GM18511 (cell line): ENCODE results near the gene ADPRS.

Source experiments
- ATAC-seq: cut with Tn5 transposase; IDR thresholded peaks from one replicate; pipeline ENCODE4 v1.9.1; 2021; ENCODE audit warnings: mild to moderate bottlenecking, moderate library complexity; ENCODE audit not compliant: unreplicated experiment

ADPRS gene, protein sequence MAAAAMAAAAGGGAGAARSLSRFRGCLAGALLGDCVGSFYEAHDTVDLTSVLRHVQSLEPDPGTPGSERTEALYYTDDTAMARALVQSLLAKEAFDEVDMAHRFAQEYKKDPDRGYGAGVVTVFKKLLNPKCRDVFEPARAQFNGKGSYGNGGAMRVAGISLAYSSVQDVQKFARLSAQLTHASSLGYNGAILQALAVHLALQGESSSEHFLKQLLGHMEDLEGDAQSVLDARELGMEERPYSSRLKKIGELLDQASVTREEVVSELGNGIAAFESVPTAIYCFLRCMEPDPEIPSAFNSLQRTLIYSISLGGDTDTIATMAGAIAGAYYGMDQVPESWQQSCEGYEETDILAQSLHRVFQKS

DNA sequence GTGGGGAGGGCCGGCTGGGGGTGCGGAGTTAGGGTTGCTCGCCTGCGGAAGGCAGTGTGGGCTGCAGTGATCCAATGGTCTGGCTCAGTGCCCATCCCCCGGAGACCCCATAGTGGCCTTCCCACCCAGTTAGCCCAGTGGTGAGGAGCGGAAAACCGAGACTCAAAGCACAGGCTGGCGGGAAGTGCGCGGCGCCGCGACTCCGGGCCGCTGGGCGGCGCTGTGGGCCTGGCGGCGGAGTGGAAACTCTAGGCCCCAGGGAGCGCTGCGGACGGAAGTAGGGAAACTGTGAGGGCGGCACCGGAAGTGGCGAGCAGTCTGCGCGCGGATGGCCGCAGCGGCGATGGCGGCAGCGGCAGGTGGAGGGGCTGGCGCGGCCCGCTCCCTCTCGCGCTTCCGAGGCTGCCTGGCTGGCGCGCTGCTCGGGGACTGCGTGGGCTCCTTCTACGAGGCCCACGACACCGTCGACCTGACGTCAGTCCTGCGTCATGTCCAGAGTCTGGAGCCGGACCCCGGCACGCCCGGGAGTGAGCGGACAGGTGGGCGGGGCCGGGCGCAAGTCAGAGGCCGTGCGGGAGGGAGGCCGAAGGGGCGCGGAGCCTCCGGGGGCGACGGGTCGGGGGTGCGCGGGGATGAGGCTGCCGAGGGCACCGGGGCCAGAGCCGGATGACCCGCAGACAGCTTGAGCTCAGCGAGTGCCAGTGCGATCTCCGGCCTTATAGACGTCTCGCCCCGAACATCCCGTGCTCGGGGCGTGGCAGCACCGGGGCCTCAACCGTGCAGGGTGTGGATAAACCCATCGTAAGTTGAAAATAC, at the start of gene ADPRS:
ADPRS (plus strand) TSS at position 316 of the 816 bp plus-strand sequence; CDS start at position 329, 13 bp downstream.
- ATAC-seq: peak; percentile 77

DNA sequence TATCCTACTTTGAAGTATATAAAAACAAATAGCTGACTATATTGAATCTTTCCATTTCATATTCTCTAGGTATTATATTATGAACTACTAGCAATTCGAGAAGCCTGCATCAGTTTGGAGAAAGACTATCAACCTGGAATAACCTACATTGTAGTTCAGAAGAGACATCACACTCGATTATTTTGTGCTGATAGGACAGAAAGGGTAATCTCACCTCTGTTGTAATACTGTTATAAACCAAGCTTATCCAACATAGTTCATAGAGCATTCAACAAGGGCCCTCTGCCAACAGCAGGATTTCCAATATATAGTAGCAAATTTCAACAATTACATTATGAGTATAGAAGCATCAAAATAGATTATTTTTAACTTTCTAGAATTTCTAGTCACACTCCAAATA, 48.5 kb upstream of the ADPRS start:
- ATAC-seq: no peak

DNA sequence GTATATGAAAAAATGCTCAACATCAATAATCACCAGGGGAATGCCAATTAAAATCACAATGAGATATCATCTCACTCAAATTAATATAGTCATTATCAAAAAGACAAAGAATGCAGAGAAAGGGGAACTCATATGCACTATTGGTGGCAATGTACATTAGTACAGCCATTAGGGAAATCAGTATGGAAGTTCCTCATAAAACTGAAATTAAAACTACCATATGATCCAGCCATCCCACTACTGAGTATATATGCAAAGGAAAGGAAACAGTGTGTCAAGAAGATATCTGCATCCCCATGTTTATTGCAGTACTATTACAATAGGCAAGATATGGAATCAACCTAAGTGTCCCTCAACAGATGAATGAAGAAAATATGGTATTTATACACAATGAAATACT, 36.9 kb upstream of the ADPRS start:
- no peak for ATAC-seq

DNA sequence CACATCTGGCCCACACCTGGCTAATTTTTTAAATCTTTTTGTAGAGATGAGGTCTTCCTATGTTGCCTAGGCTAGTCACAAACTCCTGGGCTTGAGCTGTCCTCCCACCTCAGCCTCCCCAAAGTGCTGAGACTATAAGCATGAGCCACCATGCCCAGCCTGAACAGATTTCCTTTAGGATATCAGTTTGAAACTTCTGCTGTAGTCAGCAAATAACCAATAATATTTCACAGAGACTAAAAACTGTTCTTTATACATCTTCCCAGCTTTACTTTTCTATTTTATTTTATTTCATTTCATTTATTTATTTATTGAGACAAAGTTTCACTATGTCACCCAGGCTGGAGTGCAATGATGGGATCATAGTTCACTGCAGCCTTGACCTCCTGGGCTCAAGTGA, 34.7 kb upstream of the ADPRS start:
- no peak for ATAC-seq

DNA sequence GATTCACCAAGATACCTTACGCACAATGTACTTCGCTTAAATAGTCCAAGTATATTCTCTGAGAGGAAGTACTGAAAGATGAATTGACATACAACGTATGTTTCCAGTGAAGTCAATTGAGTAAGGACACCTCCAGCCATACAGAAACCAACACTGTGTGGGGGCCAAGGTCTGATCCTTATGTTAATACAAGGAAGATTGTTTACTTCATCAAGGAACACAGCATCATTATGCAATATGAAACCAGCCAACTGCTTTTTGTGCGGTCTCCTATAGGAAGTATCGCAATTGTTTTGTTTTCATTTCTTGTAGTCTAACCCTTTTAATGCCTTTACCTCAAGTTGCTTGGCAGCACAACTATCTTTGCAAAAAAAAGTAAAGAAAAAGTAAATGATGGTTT, 33.0 kb upstream of the ADPRS start:
- ATAC-seq: no peak

DNA sequence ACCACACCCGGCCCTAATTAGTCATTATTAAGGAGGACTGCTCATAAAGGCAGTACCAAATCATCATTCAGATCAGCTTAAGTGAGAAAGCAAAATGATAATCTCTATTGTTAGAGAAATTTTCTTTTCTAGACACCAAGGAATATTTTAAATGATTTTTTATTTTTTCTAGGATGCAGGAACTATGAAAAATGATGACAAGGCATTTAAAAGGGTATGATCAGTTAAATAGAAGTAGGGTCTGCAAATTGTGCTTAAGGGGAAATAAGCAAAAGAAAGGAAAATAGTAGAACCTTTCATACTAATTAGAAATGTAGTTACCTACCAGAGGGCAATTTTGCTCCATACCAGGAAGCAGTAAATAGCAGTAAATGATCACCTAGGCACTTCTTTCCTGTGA, 26.4 kb upstream of the ADPRS start:
- ATAC-seq: no peak

DNA sequence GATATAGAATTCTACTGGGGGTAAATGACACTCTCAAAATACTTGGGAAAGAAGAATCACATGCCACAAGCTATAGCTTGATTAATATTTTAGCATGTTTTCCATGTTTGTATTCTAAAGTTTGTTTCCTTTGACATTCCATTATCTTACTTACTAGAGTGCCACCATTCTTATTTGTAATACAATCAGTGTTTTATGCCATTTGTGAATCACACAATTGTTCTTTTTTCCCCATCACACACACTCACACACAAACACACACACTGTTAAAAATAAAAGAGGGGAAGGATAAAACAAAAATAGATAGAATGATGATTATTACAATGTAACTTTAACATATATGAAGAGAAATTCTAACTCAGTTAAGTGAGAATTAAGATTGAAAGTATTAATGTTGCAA, 20.8 kb upstream of the ADPRS start:
- ATAC-seq: no peak

DNA sequence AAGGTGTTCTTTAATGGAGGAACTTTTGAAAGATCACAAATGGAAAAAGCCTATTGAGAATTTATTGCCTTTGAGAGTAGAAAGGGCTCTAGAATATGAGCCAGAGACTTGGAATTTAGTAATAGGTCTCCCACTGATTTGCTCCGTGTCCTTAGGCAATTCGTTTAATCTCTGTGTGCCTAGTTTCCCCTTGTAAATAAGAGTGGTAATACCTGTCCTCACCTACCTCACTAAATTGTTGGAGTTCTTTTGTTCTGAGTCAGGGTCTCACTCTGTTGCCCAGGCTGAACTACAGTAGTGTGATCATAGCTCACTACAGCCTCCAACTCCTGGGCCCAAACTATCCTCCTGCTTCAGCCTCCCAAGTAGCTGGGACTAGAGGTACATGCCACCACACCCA, 19.8 kb upstream of the ADPRS start:
- ATAC-seq: no peak

DNA sequence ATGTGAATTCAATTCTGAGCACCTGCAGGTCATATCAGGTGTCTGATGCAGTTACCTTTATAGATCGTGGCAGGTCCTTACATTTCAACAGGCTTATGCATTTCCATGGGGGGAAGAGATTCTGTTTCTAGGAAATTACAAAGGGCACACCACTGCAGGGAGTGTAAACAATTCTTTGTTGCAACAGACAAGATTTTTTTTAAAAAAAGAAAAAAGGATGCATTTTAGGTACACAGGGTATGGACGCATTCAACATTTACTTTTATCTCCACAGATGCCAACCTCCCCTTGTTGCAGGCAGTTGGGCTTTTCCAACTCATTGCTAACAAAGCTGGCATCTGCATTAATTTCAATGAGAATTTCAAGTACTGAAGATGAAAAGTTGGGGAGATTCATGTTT, 18.3 kb upstream of the ADPRS start:
- ATAC-seq: no peak

DNA sequence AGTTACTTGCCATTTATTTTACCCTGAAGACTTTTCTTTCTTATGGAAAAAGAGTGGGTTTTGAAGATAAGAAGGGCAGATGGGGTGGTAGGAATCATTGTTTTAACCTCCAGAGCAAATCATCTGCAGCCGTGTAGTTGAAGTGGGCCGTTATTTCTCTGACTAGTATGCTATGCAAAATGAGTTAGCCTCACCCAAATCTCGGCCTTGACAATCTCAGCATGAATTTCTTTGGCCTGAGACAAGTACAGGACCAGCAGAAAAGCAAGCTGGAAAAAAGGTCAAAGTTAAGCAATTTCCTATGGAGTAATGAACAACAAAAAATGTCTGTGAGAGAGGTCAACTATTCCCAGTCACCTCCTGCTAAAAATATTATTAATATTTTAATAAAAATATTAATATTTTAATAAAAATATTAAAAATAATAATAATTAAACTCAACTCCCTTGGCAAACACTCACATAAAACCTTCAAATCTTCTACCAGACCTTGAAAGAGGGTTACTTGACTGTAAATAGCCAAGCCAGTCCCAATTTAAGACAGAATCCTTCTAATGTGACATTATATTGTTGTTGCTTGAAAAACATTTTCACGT, 11.6 kb upstream of the ADPRS start:
- ATAC-seq: no peak

DNA sequence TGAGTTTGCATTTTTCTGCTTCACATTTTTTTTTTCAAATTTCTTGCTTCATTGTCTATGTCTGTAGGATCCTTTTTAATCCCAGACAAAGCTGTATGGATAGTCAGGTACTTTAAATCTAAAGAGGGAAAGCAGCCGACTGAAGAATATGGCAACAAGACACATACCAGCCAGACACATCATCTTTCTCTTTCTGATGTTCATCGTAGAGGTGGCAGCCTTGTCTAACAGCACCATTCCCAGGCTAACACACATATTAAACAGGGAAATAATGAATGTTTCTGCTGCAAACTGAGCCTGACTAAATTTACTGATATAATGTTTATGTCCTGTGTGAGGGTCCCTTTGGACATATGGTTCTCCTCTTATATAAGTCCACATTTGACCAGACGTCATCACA, 8.5 kb upstream of the ADPRS start:
- ATAC-seq: no peak

DNA sequence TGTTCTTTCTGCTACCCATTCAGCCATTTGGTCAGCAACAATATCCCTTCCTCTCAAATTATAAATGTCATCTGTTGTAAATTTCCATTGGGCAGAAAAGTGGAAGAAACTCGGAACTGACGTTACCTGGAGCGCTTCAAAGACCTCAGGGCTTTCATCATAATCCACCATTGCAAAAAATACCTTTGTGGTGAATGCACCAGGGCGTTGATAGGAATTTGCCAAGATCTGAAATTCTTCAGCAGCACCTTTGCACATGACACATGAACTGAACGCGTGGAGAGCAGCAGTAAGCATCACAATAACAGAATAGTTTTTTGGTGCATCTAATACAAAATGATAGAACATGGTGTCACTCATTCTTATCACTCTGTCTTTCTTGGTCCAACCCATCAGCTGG, 7.9 kb upstream of the ADPRS start:
- no peak for ATAC-seq

DNA sequence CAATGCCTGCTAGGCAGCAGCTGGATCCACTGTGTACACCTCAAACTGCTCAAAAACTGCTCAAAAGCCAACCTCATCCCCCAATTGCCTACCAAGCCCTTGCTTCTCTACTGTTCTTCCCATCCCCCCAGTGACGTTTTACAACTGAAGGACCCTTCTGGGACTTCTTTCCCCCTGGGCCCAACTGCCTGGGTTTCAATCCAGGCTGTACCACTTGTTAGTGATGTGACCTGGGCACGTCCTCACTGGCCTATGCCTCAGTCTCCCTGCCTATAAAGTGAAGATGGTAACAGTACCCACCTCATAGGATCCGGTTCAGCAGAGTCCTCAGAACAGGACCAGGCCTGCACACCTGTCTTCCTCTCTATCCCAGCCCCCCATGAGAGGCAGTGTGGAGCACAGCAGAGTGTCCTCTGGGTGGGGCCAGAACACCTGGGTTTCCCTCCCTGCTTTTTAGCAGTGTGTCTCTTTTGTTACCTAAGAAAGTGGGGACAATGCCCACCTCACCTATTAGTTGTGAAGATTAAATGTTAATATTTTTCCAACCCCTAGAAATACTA, 6.7 kb upstream of the ADPRS start:
- no peak for ATAC-seq

DNA sequence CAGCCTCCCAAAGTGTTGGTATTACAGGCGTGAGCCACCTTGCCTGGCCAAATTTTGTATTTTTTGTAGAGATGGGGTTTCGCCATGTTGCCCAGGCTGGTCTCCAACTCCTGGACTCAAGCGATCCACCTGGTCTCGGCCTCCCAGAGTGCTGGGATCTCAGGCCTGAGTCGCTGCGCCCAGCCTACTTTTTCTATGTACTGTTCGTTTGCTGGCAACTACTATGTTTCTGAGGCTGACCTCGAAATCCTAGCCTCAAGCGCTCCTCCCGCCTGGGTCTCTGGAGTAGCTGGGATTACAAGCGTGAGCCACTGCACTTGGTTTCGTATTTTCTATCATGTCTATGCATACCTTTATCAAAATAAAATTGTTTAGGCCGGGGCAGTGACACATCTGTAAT, 5.5 kb upstream of the ADPRS start:
- ATAC-seq: no peak

DNA sequence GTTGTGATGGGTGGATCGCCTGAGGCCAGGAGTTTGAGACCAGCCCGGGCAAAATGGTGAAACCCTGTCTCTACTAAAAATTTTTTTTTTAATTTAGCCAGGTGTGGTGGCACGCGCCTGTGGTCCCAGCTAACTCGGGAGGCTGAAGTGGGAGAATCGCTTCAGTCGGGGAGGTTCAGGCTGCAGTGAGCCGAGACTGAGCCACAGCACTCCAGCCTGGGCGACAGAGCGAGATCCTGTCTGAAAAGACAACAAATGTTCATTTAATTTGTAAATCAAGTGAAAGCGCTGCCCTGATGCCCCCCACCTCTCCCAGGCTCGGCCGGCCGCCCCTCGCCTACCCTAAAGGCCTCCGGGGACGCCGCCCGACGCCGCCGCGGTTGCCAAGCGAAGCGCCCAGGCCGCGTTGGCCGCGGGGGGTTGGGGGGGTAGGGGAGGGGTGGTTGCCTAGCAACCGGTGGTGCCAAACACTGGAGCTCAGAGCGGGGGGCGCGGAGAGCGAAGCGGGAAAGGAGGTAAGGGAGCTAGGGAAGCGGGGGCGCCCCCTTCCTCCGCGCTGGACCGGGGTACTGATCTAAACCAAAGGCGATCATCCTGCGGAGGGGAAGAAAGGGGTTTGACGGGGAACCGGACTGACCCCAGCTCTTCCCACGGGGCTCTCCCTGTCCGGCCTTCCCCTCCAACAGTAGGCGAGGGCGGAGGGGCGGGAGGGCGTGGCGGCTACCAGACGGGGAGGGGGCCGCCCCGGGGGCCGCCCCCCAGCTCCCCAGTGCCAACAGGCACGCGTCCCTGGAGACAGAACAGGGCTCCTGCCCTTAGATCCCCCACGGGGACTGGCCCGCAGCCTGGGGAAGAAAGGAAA, 4.8 kb upstream of the ADPRS start, which contains the start of gene TEKT2:
TEKT2 (plus strand) TSS at position 460 of the 862 bp plus-strand sequence. CDS start 828 bp downstream, outside the sequence.
- ATAC-seq: no peak

DNA sequence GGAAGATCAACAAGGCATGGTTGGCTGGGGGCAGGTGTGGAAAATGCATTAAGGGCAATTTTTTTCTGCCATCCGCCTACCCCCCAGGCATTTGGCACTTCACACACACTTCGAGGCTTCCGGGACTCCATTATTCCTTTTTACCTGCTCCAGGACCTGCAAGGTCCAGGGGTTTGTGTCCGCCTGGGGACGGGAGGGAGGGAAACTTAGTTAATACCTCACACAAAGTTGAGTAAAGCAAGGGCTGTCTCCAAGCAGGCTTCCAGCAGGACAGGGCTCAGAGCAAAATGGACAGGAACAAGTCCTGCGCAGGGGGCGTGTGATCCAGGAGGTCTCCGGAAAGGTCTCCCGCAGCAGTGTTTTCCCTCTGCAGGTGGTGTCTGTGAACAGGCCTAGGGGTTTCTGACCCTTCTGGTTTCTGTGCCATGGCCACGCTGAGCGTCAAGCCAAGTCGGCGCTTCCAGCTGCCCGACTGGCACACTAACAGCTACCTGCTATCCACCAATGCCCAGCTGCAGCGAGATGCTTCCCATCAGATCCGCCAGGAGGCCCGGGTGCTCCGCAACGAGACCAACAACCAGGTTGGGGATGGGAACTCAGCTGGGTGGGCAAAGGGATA, 4.1 kb upstream of the ADPRS start:
- ATAC-seq: no peak

DNA sequence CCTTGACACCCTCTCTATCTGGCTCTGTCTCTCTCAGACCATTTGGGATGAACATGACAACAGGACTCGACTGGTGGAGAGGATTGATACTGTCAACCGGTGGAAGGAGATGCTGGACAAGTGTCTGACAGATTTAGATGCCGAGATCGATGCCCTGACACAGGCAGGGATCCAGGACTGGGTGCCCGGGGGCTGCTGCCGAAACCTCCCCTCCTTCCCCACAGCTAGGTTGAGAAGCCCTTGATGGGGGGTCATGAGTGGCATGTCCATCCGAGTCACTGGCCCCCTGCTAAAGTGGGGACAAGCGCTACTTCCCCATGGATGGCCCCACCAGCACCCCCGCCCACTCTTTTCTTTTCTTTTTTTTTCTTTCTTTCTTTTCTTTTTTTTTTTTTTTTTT, 3.6 kb upstream of the ADPRS start:
- no peak for ATAC-seq

DNA sequence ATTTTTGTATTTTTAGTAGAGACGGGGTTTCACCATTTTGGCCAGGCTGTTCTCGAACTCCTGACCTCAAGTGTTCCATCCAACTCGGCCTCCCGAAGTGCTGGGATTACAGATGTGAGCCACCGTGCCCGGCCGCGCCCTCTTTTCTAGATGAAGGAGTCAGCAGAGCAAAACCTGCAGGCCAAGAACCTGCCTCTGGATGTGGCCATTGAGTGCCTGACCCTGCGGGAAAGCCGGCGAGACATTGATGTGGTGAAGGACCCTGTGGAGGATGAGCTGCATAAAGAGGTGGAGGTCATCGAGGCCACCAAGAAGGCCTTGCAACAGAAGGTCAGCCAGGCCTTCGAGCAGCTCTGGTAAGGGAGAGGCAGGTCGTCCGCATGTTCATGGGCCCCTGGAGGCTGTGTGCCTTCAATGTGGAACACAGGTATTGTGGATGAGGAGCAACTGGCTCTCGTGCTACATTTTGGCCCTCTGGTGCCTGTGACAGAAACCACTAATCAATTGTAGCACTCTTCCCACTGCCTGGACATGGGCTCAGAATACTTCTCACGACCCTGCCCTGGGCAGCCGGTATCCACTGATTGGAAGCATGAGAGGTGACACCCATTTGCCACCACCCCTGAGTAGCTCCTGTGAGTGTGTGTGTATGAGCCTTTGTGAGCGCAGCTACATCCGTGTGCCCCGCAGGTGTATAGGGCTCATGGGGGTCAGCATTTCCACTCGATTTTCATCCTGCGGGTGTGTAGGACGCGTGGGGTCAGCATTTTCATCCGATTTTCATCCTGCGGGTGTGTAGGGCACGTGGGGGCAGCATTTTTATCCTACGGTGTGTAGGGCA, 2.8 kb upstream of the ADPRS start:
- ATAC-seq: no peak

DNA sequence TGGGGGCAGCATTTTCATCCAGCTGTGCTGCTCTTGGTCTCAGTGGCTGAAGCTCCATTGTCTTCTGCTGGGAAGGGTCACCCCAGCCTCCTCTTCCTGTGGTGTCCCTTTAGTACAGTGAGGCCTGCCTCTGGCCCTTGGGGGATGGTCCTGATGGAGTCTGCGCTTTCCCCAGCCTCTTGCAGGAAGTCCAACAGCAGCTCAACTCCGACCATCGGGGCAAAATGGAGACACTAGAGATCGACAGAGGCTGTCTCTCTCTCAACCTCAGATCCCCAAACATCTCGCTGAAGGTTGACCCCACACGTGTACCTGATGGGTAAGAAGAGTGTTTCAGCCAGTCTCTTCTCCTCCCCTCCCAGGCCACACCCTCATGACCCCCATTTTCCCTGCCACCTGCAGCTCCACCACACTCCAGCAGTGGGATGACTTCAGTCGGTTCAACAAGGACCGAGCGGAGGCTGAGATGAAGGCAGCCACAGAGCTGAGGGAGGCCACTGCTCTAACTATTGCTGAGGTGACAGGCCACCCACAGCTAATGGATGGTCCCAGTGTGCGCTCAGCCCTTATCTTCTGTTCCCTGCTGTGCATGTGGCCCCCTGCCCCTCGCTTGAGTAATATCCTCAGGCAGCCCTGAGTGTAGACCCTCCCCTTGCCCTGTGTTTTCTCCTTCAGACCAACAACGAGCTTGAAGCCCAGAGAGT, 2.0 kb upstream of the ADPRS start:
- ATAC-seq: no peak
